ENCODE data around the gene TSPAN18. TPM values are rescaled to one million over a fixed set of nuclear protein-coding genes. Genes with fewer than 3 reads are reported as not detected.

Gene TSPAN18, protein sequence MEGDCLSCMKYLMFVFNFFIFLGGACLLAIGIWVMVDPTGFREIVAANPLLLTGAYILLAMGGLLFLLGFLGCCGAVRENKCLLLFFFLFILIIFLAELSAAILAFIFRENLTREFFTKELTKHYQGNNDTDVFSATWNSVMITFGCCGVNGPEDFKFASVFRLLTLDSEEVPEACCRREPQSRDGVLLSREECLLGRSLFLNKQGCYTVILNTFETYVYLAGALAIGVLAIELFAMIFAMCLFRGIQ
- 44.4 TPM for polyA plus RNA-seq (ENCODE audit: insufficient read length)
- long read RNA-seq, donor 1, transcript TSPAN18-207 (10 exons, 3,316 nt), result major isoform, 18 of 70 reads
- long read RNA-seq, donor 1, partial matches to known transcripts, result 43 of 70 reads
- long read RNA-seq, donor 1, other reads (novel, unspliced or antisense), result 6 of 70 reads
- long read RNA-seq, donor 2, transcript TSPAN18-207 (10 exons, 3,316 nt), result major isoform, 9 of 39 reads
- long read RNA-seq, donor 2, partial matches to known transcripts, result 26 of 39 reads
- long read RNA-seq, donor 2, other reads (novel, unspliced or antisense), result 0 of 39 reads
- long read RNA-seq, donor 3, transcript TSPAN18-207 (10 exons, 3,316 nt), result major isoform, 10 of 25 reads
- long read RNA-seq, donor 3, partial matches to known transcripts, result 13 of 25 reads
- long read RNA-seq, donor 3, other reads (novel, unspliced or antisense), result 0 of 25 reads
- long read RNA-seq, donor 4, result 0 reads
- long read RNA-seq, donor 5, transcript TSPAN18-207 (10 exons, 3,316 nt), result major isoform, 10 of 172 reads
- long read RNA-seq, donor 5, transcript TSPAN18-210 (3 exons, 700 nt), result minor isoform, 8 of 172 reads
- long read RNA-seq, donor 5, partial matches to known transcripts, result 153 of 172 reads
- long read RNA-seq, donor 5, other reads (novel, unspliced or antisense), result 0 of 172 reads
- long read RNA-seq, donor 6, transcript TSPAN18-210 (3 exons, 700 nt), result minor isoform, 6 of 42 reads
- long read RNA-seq, donor 6, transcript TSPAN18-207 (10 exons, 3,316 nt), result major isoform, 15 of 42 reads
- long read RNA-seq, donor 6, partial matches to known transcripts, result 16 of 42 reads
- long read RNA-seq, donor 6, other reads (novel, unspliced or antisense), result 0 of 42 reads
- long read RNA-seq, donor 7, transcript TSPAN18-207 (10 exons, 3,316 nt), result major isoform, 9 of 42 reads
- long read RNA-seq, donor 7, partial matches to known transcripts, result 28 of 42 reads
- long read RNA-seq, donor 7, other reads (novel, unspliced or antisense), result 0 of 42 reads
- long read RNA-seq, donor 8, partial matches to known transcripts, result 0 of 5 reads
- long read RNA-seq, donor 8, other reads (novel, unspliced or antisense), result 0 of 5 reads

DNA sequence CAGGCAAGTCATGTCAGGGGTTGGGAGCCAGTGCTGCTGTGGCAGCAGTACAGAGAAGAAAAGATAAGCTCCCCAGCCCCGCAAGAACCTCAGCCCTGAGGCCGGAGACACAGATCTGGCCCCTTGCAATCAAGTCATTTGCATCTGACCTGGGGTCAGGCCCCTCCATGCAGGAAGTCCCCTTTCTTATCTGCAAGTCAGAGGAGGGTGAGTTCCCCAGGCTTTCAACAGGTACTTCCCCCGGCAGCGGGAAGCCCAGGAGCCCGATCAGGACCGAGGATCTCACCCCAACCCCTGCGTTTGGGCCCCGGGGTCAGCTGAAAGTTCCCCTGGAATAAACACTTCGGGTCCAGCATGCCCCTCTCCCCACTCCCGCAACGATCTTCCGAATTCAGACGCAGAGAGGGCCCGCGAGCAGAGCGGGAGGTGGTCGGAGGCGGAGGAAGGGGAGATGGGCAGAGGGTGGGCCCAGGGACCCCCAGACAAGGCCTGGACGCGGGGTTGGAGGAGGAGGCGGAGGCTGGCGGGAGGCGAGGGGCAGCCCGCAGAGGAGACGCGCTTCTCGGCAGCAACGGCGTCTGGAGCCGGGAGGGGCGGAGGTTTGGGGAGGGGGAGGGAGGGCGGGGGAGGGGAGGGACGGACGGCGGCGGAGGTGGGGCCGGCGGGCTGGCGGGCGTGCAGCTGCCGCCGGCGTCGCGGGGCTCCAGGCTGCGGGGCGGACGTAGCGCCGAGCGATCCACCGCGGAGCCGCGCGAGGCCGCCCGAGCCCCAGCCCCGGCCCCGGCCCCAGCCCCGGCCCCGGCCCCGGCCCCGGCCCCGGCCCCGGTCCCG is at the start of gene TSPAN18:
Gene TSPAN18, plus strand, starts transcription at position 680 of the 831 bp plus-strand sequence. CDS start 179,455 bp downstream, outside the sequence.
- no peak for DNase-seq

DNA sequence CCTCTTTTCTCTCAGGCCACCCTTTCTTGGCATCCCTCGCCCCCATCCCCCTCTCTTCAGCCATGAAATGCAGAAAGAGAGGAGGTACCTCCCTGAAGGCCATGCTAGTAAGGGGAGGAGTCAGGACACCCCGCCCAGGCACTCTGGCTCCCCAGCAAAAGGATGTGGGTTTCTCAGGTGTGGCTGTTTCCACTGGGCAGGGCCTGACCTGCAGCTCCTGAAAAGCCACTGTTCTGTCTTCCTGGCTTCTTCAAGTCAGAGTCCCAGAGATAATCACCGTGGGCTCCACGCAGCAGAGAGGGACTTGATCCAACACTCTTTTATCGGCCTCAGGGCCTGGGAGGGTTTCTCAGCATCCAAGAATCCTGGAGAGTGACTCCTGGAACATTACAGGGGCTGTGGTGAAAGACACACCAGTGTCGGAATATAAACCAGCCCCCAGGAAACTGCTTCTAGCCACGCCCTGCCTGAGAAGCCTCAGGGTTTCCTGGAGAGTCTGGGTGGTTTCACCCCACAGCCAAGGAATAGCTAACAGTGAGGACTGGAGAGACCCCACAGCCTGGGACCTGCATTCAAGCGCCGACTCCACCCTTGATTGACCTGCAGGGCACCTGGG is 45.7 kb upstream of the TSPAN18 start:
- no peak for DNase-seq

DNA sequence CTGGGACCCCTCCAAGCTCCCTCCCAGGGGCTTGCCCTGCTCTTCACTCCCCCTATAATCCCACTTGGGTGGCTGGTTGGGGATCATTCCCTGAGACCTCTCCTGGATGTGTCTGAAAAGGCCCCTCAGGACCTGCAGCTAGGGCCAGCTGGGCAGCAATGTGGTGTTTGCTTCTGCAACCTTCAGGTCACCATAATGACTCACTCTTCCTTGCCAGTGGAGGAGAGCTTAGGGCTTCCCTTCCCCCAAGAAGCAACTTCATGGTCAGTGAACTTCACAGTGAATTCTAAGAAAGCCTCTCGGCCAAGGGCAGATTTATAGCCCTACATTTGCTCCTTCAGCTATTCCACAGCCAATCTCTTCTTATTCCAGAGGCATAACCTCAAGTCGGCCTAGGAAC is 45.1 kb upstream of the TSPAN18 start:
- no peak for DNase-seq

DNA sequence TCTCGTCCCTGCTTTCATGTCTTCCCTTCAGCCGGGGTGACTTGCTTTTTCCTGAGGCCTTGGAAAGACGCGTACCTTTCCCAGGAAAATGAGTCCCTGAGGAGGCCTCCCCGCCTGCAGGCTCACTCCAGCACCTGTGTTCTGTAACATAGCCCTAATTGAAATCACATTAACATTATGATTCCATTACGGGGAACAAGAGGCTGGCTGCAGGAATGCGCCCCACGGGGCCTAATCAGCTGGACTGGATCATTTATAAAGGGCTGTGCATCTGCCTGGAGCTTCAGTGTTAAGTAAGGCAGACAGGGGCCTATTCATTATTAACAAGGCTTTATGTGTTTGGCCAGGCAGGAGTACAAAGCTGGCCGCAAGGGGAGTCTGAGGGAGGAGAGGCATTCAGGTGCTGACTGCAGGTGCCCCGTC is 41.9 kb upstream of the TSPAN18 start:
- DNase-seq, result no peak

DNA sequence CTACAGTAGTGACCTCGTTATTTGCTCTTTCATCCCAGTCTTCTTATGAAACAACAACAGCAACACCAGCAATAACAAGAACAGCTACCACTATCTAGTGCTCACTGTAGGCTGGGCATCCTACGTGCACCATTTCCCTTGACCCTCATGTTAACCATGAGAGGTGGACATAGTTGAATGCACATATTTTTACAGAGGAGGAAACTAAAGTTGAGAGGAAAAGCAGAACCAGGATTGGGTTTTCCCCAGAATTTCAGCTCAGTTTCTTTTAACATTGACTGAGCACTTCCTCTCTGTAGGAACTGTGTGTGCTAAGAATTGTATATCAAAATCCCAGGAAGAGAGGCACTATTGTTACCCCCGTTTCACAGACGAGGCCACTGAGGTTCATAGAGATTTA is 39.4 kb upstream of the TSPAN18 start:
- no peak for DNase-seq

DNA sequence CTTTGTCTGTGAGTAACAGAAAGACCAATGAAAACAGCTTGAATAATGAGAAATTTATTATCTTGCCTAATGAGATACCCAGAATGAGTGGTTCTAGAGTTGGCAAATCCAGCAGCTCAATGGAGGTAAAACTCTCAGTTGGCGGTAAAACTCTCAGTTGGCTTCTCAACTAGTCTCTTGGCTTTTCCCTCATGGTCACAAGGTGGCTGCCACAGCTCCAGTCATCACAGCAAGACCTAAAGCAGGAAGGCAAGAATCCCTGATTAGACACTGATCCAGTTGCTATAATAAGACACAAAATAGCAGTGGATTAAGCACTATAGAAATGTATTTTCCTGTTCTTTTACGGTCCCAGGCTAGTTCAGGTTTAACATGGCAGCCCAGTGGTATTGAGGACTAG is 37.5 kb upstream of the TSPAN18 start:
- DNase-seq, result no peak

DNA sequence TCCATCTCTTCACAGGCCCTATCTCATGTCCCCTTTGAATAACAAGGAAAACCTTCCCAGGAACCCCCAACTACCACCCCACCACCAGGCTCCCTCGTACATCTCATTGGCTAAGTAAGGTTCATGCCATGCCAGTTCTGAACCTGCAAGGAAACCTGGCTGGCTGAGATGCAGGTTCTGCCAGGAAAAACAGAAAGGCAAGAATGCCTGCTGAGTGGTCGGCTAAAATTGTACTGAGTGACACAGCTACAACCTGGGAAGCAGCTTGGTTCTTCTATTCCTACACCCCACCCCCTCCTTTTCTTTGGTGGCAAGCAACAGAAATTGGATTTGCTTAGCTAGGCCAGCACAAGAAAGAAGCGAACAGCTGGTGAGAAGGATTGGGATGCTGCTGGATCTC is 36.1 kb upstream of the TSPAN18 start:
- no peak for DNase-seq

DNA sequence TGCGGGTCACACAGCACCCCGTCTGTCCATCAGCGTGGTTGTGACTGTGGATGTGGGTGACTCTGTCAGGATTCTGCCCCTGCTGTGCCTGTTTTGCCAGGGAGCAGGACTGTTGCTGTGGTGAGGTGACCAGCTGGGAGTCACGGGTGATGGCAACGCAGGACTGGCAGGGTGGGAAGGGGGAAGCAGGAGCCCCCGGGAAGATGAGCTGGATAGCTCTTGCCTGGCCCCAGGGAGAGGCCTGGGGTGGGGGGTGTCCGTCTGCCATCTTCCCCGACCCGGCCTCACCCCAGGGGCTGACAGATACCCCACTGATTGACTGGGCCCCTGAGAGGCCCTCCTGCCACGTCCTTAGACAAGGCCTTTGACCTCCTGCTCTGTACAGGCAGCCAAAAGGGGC is 34.3 kb upstream of the TSPAN18 start:
- DNase-seq, result no peak

DNA sequence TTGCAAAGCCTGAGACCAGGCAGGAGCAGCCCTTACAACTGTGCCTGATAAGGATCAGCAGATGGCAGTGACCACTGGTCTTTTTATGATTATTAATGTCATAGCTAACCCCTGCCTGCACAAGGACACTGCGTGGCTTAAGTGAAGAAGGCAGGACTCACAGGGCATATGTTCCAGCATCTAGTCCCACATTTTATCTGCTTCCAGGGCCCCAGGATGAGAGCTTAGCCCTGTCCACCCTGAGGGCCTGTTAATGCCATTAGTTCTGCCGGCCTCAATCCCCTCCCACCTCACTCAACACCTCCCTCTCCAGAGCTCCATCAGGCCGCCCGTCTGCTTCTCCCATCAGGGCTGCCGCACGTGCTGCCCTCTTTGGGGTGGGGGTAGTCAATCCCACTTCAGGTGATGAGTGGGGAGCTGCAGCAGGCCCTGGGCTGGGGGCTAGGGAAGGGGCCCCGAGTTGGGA is 33.1 kb upstream of the TSPAN18 start:
- DNase-seq, result no peak

DNA sequence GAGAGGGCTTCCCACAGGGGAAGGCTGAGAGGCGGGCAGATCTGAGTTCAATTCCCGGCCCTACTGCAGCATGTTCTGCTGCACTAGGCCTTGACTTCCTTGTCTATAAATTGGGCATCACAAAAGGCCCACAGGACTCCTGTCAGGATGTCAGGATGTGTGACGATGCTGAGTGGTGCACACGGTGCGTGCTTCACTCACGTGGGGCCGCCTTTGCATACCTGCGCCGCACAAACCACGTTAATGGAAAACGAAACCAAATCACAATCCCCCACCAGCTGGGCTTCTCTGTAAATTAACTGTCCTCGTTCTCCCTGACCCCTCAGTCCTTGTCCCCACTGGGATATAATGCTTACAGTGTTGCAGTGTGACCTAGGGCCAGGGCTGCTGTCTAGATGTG is 32.3 kb upstream of the TSPAN18 start:
- no peak for DNase-seq

DNA sequence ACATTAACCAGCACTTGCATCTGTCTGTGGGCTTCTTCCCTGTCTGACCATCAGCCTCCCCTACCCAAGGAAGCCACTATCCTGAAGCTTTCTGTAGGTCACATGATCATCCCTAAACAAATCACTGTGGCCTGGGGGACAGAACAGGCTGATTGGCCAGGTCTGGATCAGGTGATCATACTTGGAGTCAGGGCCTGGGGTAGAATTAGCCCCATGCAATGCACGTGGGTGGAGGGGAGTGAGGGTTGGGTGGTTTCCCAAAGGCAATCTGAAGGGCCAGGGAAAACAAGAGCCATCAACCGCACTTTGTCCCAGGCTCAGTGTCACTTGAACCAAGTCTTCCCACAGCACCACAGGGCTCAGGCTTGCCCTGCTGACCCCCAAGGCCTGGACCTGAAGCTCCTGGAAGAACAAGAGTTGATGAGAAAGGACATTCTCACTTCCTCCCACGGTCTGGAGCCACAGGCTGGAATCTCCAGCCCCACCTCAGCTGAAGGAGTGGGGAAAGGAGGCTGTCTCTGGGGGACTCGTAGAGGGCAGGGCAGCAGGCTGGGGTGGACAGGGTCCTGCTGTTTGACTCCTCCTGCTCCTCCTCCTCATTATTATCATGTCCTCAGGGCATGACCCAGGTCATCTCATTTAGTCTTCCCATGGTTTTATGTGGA is 31.5 kb upstream of the TSPAN18 start:
- DNase-seq, result no peak

DNA sequence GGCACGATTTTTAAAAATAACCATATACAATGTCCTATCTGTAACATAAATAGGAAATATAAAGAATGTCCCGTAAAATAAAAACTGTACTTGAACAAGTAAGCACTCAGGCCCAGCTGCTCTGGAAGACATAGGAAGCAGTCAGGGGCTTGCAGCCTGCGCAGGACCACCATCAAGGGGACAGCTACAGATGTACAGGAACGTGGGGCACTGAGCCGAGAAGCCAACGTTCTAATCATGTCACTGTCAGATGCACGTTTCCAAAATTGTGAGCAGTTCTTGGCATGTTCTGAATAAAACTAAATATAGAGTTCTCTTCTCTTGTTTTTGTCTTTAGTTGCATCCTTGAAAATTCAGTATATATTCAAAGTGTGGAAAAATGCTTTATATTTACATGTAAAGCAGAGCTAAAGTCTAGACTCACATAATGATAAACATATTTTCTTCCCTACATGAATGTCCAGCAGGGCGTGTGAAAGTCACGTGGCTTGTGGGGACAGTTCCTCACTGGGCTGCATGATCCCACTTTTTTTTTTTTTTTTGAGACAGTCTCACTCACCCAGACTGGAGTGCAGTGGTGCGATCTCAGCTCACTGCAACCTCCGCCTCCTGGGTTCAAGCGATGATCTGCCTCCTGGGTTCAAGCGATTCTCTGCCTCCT is 28.4 kb upstream of the TSPAN18 start:
- DNase-seq, result no peak

DNA sequence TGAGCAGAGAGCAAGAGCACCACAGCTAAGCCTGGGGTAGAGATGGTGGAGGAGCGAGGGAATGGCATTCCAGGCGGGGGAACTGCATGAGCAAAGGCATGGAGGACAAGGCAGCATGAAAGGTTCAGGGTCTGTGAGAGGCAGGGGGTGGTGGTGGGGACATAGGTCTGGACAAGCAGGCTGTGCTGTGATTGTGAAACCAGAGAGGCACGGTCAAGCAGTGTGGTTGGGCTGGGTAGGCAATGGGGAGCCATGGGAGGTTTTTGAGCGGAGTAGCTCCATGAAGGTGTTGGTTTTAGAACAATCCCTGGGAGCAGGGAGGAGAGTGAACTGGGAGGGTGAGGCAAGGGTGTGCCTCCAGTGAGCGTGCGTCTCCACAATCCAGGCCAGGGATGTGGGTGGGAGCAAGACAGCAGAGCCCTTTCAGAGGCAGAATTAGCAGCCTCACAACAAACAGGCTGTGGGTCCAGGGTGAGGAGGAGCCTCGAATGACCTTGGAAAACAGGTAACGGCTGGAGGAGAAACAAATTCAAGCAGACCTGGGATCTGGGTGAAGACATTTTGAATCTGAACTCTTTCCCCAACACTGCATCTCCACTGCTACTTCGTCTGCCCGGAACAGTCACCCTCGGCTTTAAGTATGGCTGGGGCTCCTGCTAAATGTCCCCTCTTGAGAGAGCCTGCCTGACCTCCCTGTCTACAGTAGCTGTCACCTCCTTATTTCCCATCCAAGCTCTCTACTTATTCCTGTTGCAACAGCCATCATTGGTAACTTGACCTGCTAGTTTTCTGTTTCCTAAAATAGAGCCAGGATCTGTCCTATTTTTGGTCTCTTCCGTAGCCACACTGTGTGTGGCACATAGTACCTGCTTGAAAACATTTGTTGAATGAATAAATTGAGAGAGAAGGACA is 27.0 kb upstream of the TSPAN18 start:
- DNase-seq, result no peak

DNA sequence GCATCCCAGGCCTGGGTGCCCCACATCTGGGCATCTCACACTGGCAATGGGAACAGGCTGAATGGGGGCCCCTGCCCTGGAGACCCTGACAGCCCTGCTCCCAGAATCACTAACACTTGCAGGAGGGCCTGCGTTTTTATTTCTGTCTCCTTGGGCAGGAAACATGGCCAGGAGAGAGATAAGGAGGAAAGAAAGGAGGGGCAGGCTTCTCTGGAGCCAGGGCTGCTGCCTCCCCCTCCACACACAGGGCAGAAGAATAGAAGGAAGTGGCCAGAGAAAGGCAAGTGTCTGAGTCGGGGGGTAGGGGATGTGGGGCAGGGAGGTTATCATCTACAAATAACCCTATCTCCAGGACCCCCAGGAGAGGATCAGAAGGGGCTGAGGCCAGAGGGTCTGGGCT is 25.5 kb upstream of the TSPAN18 start:
- no peak for DNase-seq

DNA sequence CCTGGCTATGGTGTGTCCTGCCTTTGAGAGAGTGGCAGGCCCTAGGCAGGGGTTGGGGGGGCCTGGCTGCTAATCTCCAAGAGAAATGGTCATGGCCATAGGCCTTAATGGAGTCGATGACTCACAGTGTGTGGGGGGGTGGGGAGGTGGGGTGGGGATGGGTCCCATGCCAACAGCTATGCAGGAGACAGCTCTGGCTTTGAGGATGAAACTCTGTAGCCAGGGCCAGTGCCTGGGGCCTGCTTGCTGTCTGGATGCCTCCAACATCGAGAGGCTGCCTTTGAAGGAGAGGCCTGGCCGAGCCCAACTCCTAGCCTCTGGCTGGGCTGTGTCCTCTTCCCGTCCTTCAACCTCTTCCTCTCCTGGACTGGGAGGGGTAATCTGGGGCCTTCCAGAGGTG is 23.9 kb upstream of the TSPAN18 start:
- no peak for DNase-seq

DNA sequence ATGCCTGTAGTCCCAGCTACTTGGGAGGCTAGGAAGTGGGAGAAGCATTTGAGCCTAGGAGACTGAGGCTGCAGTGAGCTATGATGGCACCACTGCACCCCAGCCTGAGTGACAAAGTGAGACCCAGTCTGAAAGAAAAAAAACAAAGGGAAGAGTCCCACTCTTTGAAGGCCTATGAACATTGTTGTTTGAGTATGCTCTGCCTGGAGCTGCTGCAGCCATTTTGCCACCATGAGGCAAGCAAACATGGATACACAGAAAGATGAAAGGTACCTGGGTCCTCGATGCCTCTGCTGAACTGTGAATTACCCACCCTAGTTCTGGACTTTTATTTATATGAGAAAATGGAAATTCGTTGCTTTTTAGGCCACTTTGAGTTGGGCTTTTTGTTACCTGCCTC is 19.7 kb upstream of the TSPAN18 start:
- no peak for DNase-seq

DNA sequence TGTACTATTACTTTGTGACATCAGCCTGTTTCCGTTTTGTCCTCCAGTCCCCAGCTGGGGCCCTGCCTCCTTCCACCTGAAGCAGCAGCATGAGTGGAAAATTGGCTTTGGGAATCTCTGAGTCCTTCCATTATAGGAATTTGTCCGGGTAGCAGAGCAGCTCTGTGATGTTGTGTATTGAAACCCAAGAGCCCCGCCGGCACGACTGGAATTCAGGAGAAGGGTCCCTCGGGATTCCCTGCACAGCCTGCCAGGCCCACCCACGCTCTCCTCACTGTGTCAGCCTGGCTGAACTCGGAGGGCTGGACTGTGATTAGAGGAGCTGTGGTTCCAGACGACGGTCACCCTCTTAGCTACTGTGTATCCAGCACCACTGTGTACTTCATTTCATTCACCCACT is 18.8 kb upstream of the TSPAN18 start:
- DNase-seq, result no peak

DNA sequence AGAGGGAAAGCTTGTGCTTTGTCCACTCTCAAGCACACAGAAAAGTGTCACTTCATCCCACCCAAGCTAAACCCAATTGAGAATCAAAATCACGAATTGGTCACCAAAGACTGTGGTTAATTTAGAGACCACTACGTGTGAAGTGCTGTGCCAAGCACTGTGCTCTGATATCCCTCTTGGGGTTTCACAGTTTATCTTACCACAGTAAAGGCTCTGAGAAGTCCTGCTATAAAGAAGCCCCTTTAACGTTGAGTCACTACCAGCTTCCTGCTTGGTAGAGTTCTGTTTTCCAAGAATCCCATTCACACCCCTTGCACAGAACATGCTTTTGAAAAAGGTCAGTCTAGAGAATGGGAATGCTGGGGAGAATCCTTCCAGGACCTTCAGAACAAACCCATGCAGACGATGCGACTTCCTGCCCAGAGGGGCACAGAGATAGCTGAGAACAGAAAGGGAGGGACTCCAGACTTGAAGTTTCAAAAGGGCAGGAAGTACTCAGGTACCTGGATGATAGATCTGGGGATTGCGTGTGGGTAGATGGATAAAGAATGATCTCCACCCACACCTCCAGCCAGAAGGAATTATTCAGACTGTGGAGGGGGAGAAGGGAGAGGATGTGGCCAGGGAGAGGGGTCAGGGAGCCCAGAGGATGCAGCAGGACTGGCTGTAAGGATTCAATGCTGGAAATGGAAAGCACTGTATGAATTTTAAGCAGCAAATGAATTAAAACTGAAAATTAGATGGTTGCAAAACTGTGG is 18.1 kb upstream of the TSPAN18 start:
- DNase-seq, result no peak

Measured in left kidney (tissue), 8 donors.